OCI-LY1 (cell line): Measurements from ENCODE around the gene ZEB1.

ENCODE experiments used
- H2AFZ ChIP-seq: fragments of 200-600 bp; sonication (generic), shearing (Covaris generic); 2 replicates; pipeline ENCODE4 v1.6.0; 2014; ENCODE audit warnings: antibody characterized with exemption, mild to moderate bottlenecking, low read length
- H3F3A ChIP-seq: fragments of 200-600 bp; sonication (generic), shearing (Covaris generic); 2 replicates; pipeline ENCODE4 v1.6.0; 2014; ENCODE audit warnings: mild to moderate bottlenecking, antibody characterized with exemption, low read length, moderate library complexity; ENCODE audit not compliant: insufficient read depth
- H3K27ac ChIP-seq: fragments of 200-600 bp; sonication (generic); 2 replicates; pipeline ENCODE4 v1.5.1; 2014; ENCODE audit warnings: low read length, mixed run types, mild to moderate bottlenecking, low read depth; ENCODE audit not compliant: poor library complexity, severe bottlenecking
- H3K27me3 ChIP-seq: fragments of 200-600 bp; sonication (generic); 2 replicates; pipeline ENCODE4 v1.6.0; 2014; ENCODE audit warnings: antibody characterized with exemption, mild to moderate bottlenecking, low read length, moderate library complexity; ENCODE audit not compliant: insufficient read depth
- H3K36me3 ChIP-seq: fragments of 200-600 bp; sonication (generic); 2 replicates; pipeline ENCODE4 v1.6.1; 2014; ENCODE audit warnings: mild to moderate bottlenecking, antibody characterized with exemption, low read length, moderate library complexity, mixed read lengths; ENCODE audit not compliant: insufficient read depth
- H3K4me1 ChIP-seq: fragments of 200-600 bp; sonication (generic); 2 replicates; pipeline ENCODE4 v1.5.1; 2014; ENCODE audit warnings: mild to moderate bottlenecking, low read length, moderate library complexity; ENCODE audit not compliant: insufficient read depth, severe bottlenecking
- H3K4me2 ChIP-seq: fragments of 200-600 bp; sonication (generic), shearing (Covaris generic); 2 replicates; pipeline ENCODE4 v1.6.1; 2014; ENCODE audit warnings: low read length
- H3K4me3 ChIP-seq: fragments of 200-600 bp; sonication (generic); 2 replicates; pipeline ENCODE4 v1.5.1; 2014; ENCODE audit warnings: low read length, low read depth, mild to moderate bottlenecking, mixed read lengths; ENCODE audit not compliant: poor library complexity, severe bottlenecking
- H3K79me2 ChIP-seq: fragments of 200-600 bp; shearing (Covaris generic); 2 replicates; pipeline ENCODE4 v1.6.1; 2016; ENCODE audit warnings: mixed run types, low read length, mixed read lengths; ENCODE audit not compliant: insufficient read depth
- H3K9ac ChIP-seq: fragments of 200-600 bp; sonication (generic), shearing (Covaris generic); 2 replicates; pipeline ENCODE4 v1.6.1; 2014; ENCODE audit warnings: mild to moderate bottlenecking, low read length, mixed read lengths
- H3K9me2 ChIP-seq: fragments of 200-600 bp; sonication (generic), shearing (Covaris generic); 2 replicates; pipeline ENCODE4 v1.6.1; 2014; ENCODE audit warnings: low read depth, mild to moderate bottlenecking, low read length, mixed read lengths
- H3K9me3 ChIP-seq: fragments of 200-600 bp; shearing (Covaris generic); 2 replicates; pipeline ENCODE4 v1.6.1; 2014; ENCODE audit warnings: low read length, mixed read lengths
- H4K20me1 ChIP-seq: fragments of 200-600 bp; sonication (generic), shearing (Covaris generic); 2 replicates; pipeline ENCODE4 v1.6.0; 2016; ENCODE audit warnings: mild to moderate bottlenecking, low read length; ENCODE audit not compliant: insufficient read depth
- CTCF ChIP-seq: fragments of 200-600 bp; sonication (generic), shearing (Covaris generic); IDR thresholded peaks from 2 replicates; pipeline ENCODE4 v1.5.1; 2017; ENCODE audit warnings: mild to moderate bottlenecking, antibody characterized with exemption, low read length, moderate library complexity, mixed read lengths
- EZH2 ChIP-seq: fragments of 200-600 bp; sonication (generic), shearing (Covaris generic); IDR thresholded peaks from 2 replicates; pipeline ENCODE4 v1.8.0; 2017; ENCODE audit warnings: borderline replicate concordance, mixed run types, mild to moderate bottlenecking, antibody characterized with exemption, low read length, moderate library complexity, mixed read lengths

Gene ZEB1

GRCh38 chr10:31313396-31313795 lies 5.6 kb upstream of the ZEB1 start:
- H3K79me2 ChIP-seq = 0 out of 2 replicates have a peak, but pooled peaks cover 5% of the 10 kb centered on the region
- no peaks in the 10 kb centered on the region for H3K9me3 ChIP-seq
- no peak for TF ChIP-seq EZH2
- no peak for TF ChIP-seq CTCF
- H3K4me3 ChIP-seq = no peak overlapping the region
- H2AFZ ChIP-seq = no peak overlapping the region
- no peak overlapping the region for H3K9ac ChIP-seq
- H3K36me3 ChIP-seq = no peaks in the 10 kb centered on the region
- H4K20me1 ChIP-seq = no peaks in the 10 kb centered on the region
- no peak overlapping the region for H3K27ac ChIP-seq
- H3K4me1 ChIP-seq = peaks cover 15% of the 10 kb centered on the region
- no peaks in the 10 kb centered on the region for H3K9me2 ChIP-seq
- no peaks in the 10 kb centered on the region for H3F3A ChIP-seq
- no peak overlapping the region for H3K4me2 ChIP-seq
- no peaks in the 10 kb centered on the region for H3K27me3 ChIP-seq

GRCh38 chr10:31314256-31315150 lies 4.5 kb upstream of the ZEB1 start:
- no peaks in the 10 kb centered on the region for H3K9me3 ChIP-seq
- H3K27me3 ChIP-seq = no peaks in the 10 kb centered on the region
- no peaks in the 10 kb centered on the region for H4K20me1 ChIP-seq
- no peak overlapping the region for H3K27ac ChIP-seq
- H3K79me2 ChIP-seq = 0 out of 2 replicates have a peak, but pooled peaks cover 5% of the 10 kb centered on the region
- H3K4me1 ChIP-seq = peaks cover 15% of the 10 kb centered on the region
- no peaks in the 10 kb centered on the region for H3F3A ChIP-seq
- no peaks in the 10 kb centered on the region for H3K36me3 ChIP-seq
- TF ChIP-seq EZH2 (no peak), CTCF (no peak)
- no peak overlapping the region for H2AFZ ChIP-seq
- H3K9ac ChIP-seq = no peak overlapping the region
- no peak overlapping the region for H3K4me3 ChIP-seq
- no peak overlapping the region for H3K4me2 ChIP-seq
- H3K9me2 ChIP-seq = no peaks in the 10 kb centered on the region

GRCh38 chr10:31315453-31315852 lies 3.6 kb upstream of the ZEB1 start:
- Histone ChIP-seq H3K27ac (no peak overlapping the region), H4K20me1 (no peaks in the 10 kb centered on the region), H3F3A (no peaks in the 10 kb centered on the region), H3K27me3 (no peaks in the 10 kb centered on the region), H3K36me3 (no peaks in the 10 kb centered on the region), H3K79me2 (0 out of 2 replicates have a peak, but pooled peaks cover 6% of the 10 kb centered on the region), H3K4me2 (no peak overlapping the region), H3K9ac (no peak overlapping the region), H3K9me2 (no peaks in the 10 kb centered on the region), H3K4me3 (no peak overlapping the region), H2AFZ (no peak overlapping the region), H3K9me3 (no peaks in the 10 kb centered on the region), H3K4me1 (peaks cover 15% of the 10 kb centered on the region)
- no peak for TF ChIP-seq CTCF
- TF ChIP-seq EZH2 = no peak
